Thyroid gland (tissue), 4 donors: Measurements from ENCODE around the gene PAGR1. TPM values are rescaled to one million over a fixed set of nuclear protein-coding genes. Genes with fewer than 3 reads are reported as not detected.
A peak's percentile ranks its signal among the peaks of the same experiment; 100 is the strongest.
"Not testable (repeated sequence)": the region's sequence is repeated elsewhere in the genome, so short reads cannot be mapped to it uniquely, and the experiment has no call there.

Source experiments
- DNase-seq, 2 donors: peaks; one replicate each; pipeline ENCODE4 v3.0.0-alpha.2; 2019
- H3K27ac ChIP-seq, 3 donors: fragments of 200-600 bp; sonication (generic); 1 replicate in 2 of 3; 2 replicates in 1 of 3; pipeline ENCODE4 v1.5.1; 2016 to 2019; ENCODE audit warnings: mild to moderate bottlenecking in 1 of 3, moderate library complexity in 1 of 3
- H3K27me3 ChIP-seq: fragments of 200-600 bp; sonication (generic); one replicate; pipeline ENCODE4 v1.5.1; 2019
- H3K36me3 ChIP-seq, 2 donors: fragments of 200-600 bp; sonication (generic); one replicate each; pipeline ENCODE4 v1.5.1; 2016 to 2019
- H3K4me1 ChIP-seq, 2 donors: fragments of 200-600 bp; sonication (generic); one replicate each; pipeline ENCODE4 v1.5.1; 2017 to 2019
- H3K4me3 ChIP-seq, 3 donors: fragments of 200-600 bp; sonication (generic); replicated peaks in 1 of 3; 1 replicate in 2 of 3; 2 replicates in 1 of 3; pipeline ENCODE4 v1.5.1; 2016; ENCODE audit warnings: mild to moderate bottlenecking in 1 of 3
- H3K9me3 ChIP-seq: fragments of 200-600 bp; sonication (generic); one replicate; pipeline ENCODE4 v1.5.1; 2017
- POLR2A ChIP-seq, 2 donors: fragments of 450-650 bp; IDR thresholded peaks; one replicate each; pipeline ENCODE4 v1.6.1; 2017; ENCODE audit warnings: antibody characterized with exemption in 2 of 2, mild to moderate bottlenecking in 2 of 2, moderate library complexity in 1 of 2
- WGBS, 2 donors: methylation state at CpG; one replicate each; pipeline ENCODE4 v1.1.5; 2017; 5-methylcytosine and 5-hydroxymethylcytosine counted together
- intact Hi-C: fragments of 100-400 bp; cut with DNase I; formaldehyde crosslinking; loops from one replicate; pipeline ENCODE4 v1.15.1; 2023
- total RNA-seq, 4 donors: library from RNA; depleted of rRNA; stranded (reverse); fragments of >200 nt; gene quantifications; one replicate each; pipeline ENCODE4 v1.2.3, GENCODE V29; 2016
- TF ChIP-seq, protein P1 (sequence below), 6 experiments: fragments of 200-600 bp in 3 of 6; fragments of 450-650 bp in 3 of 6; sonication (generic) in 3 of 6; IDR thresholded peaks; one replicate each; pipeline ENCODE4 v1.5.1; 2016 to 2019; ENCODE audit warnings: antibody characterized with exemption in 6 of 6, mild to moderate bottlenecking in 2 of 6, inconsistent platforms in 1 of 6, moderate library complexity in 1 of 6

PAGR1 gene
- total RNA-seq, 4 donors from 2014 or later, result 38.2 to 75.0 (median 55.2) TPM

DNA sequence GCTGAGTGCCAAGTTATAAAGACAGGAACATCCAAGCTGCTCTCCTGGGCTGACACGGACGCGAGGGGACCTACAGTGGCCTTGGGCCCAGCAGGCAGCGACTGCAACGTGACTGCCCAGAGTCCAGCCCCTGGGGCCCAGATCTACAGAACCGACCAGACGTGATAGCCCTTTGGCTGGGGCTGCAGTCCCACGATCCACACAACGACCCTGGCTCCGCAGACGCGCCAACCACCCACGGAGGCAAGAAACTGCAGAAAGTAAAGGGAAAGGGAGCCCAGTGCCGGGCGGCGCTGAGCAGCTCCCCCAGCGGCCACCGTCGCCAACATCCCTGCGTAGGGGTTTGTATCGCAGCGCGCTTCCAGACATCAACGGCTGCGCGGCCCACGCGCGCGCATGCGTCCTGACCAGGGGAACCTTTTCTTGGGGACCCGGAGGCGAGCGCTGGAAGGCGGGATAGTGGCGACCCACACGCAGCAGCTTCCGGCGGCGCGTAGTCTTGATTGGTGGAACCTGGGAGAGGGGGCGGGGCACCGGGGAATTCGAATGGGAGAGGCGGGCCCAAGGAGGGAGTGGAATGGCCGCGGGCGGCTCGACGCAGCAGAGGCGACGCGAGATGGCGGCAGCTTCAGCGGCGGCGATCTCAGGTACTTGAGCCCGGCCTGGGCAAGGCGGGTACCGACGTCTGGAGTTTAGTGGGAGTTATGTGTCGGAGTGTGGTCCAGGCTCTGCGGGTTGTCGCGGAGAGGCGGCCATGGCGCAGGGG is 25.6 kb upstream of the PAGR1 start, which contains the start of gene KIF22:
TSS of gene KIF22 (plus strand) at position 569 of the 766 bp plus-strand sequence. CDS start at position 578, 9 bp downstream.
- H3K27me3 ChIP-seq, result no peaks in the 10 kb centered on the region
- WGBS, 2 donors, result 0% methylated on average over 14 to 35 of the region's 67 CpGs
- DNase-seq, result peak; percentile 98 to 99
- H3K36me3 ChIP-seq, result no peaks in the 10 kb centered on the region
- intact Hi-C loops, result no loop called here
- peak within 1 kb of the TSS; percentile 77 to 89 (median 87) for H3K27ac ChIP-seq
- H3K4me3 ChIP-seq, result peak within 1 kb of the TSS; percentile 55 to 78 (median 67)
- peaks cover 20 to 22% of the 10 kb centered on the region in 2 donors for H3K4me1 ChIP-seq
- H3K9me3 ChIP-seq, result no peaks in the 10 kb centered on the region
- TF ChIP-seq, protein P1, sequence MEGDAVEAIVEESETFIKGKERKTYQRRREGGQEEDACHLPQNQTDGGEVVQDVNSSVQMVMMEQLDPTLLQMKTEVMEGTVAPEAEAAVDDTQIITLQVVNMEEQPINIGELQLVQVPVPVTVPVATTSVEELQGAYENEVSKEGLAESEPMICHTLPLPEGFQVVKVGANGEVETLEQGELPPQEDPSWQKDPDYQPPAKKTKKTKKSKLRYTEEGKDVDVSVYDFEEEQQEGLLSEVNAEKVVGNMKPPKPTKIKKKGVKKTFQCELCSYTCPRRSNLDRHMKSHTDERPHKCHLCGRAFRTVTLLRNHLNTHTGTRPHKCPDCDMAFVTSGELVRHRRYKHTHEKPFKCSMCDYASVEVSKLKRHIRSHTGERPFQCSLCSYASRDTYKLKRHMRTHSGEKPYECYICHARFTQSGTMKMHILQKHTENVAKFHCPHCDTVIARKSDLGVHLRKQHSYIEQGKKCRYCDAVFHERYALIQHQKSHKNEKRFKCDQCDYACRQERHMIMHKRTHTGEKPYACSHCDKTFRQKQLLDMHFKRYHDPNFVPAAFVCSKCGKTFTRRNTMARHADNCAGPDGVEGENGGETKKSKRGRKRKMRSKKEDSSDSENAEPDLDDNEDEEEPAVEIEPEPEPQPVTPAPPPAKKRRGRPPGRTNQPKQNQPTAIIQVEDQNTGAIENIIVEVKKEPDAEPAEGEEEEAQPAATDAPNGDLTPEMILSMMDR (IDR thresholded peaks at IDR 0.05), result peak in 4 of 6 experiments; percentile 37 to 76 (median 62)
- peak; percentile 64 to 84 for TF ChIP-seq POLR2A (IDR thresholded peaks at IDR 0.05)

DNA sequence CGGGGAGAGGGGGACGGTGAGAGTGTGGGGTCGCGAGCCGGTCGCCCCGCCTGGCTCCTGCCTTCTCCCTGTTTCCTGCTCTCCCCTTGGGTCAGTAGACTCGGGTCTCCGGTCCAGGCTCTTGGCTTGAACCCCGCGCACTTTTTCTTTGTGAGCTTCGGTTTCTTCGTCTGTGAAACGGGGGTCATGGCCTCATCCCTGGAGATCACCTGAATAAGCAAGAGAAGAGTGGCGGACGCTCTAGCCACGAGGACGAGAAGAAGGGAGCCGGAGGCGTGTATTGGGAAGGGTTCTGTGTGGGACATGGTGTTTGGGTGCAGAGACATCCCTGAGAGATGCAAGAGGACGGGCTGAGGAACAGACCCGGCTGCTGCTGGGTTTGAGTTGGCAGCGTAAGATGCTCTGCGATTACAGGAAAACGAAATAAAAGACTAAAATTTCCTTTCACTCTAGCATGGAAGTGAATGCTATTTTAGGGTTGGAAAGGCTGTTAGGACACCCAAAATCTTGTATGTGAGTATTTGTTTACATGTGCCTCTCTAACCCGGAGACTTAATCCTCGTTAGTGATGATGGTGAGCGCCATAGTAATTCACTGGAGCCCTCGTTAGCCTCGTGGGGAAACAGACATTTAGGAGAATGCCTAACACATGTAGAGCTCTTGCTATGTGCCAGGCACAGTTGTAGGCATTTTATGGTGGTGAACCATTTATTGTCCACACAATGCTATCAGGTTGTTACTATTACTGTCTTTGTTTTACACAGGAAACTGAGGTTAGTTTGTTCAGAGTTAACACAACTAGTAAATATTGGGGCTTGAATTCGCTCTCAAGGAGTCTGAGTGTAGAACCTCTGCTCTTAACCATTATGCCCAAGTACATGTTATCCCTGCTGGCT is 24.8 kb upstream of the PAGR1 start:
- H3K4me1 ChIP-seq, result peaks cover 17 to 18% of the 10 kb centered on the region in 2 donors
- peak overlapping the region in 2 of 3 donors; percentile 20 to 89 for H3K27ac ChIP-seq
- TF ChIP-seq, protein P1 (IDR thresholded peaks at IDR 0.05), result no peak
- no peak for TF ChIP-seq POLR2A (IDR thresholded peaks at IDR 0.05)
- no peaks in the 10 kb centered on the region for H3K27me3 ChIP-seq
- 1 to 2% methylated on average over 22 to 30 of the region's 31 CpGs for WGBS, 2 donors
- H3K9me3 ChIP-seq, result no peaks in the 10 kb centered on the region
- H3K4me3 ChIP-seq, result peak overlapping the region; percentile 55 to 78 (median 67)
- intact Hi-C loops, result no loop called here
- no peak for DNase-seq
- no peaks in the 10 kb centered on the region for H3K36me3 ChIP-seq

DNA sequence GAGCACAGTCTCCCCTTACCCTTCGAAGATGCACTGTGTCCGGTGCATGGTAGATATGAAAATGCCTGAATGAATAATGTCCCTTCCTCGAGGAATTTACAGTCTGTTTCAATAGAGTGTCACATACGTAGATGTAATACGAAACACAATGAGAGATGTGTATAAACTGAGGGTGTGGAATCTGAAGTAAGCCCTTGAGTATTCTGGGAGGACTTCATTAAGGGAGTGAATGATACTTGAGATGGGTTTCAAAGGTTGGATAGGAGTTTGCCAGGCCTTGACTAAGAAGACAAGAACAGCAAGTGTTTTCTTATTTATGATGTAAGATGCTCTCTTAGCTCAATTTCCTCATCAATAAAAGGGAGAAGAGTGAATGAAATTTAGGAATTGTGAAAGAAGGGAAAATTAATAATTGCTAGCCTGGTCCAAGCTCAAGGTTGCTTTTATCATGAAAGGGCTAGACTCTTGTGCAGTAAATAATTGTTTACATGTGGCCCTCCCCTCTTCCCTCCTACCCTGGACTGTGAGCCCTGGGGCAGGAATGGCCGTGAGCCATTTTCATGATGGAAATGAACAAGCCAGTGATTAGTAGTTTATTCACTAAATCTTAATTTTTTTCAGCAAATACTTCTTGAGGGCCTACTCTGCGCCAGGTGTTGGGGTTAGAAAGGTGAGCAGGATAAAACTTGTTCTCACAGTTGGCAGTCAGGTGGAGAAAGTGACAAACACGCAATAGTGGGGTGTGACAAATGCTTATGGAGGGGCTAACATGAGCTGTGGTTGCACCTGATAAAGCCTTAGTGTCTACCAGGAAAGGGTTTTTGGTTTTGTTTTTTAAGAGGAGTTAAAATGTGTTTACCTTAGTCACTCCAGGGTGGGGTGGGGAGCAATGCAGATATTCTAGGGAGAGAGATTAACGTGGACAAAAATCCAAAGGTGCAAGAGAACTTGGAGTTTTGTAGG is 23.8 kb upstream of the PAGR1 start:
- intact Hi-C loops, result no loop called here
- Histone ChIP-seq H3K9me3 (no peaks in the 10 kb centered on the region), H3K27ac (no peak overlapping the region), H3K4me3 (no peak overlapping the region), H3K4me1 (peaks cover 17 to 18% of the 10 kb centered on the region in 2 donors), H3K36me3 (peaks cover 4 to 5% of the 10 kb centered on the region in 2 donors), H3K27me3 (no peaks in the 10 kb centered on the region)
- no peak for DNase-seq
- WGBS, 2 donors, result 69 to 71% methylated on average over 9 of the region's 9 CpGs
- TF ChIP-seq POLR2A (IDR thresholded peaks at IDR 0.05), result no peak
- TF ChIP-seq, protein P1 (IDR thresholded peaks at IDR 0.05), result no peak

DNA sequence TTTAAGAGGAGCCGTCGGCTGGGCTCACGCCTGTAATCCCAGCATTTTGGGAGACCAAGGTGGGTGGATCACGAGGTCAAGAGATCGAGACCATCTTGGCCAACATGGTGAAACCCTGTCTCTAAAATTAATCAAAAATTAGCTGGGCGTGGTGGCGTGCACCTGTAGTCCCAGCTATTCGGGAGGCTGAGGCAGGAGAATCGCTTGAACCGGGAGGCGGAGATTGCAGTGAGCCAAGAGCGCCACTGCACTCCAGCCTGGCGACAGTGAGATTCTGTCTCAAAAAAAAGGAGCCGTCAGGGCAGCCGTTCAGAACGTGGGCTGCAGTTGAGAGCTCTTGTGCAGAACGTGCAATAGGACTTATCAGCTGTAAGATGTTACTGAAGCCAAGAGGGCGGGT is 22.8 kb upstream of the PAGR1 start:
- H3K4me3 ChIP-seq, DNase-seq, H3K9me3 ChIP-seq, H3K27ac ChIP-seq, intact Hi-C loops, H3K27me3 ChIP-seq: not testable (repeated sequence)
- peaks cover 11 to 13% of the 10 kb centered on the region in 2 donors for H3K36me3 ChIP-seq
- H3K4me1 ChIP-seq, result peaks cover 17 to 18% of the 10 kb centered on the region in 2 donors
- WGBS, 2 donors, result 82 to 86% methylated on average over 18 of the region's 18 CpGs
